T-cell (primary cell): ENCODE measurements around the gene TLR6. TPM values are rescaled to one million over a fixed set of nuclear protein-coding genes. Genes with fewer than 3 reads are reported as not detected.
"Not testable (repeated sequence)": the region's sequence is repeated elsewhere in the genome, so short reads cannot be mapped to it uniquely, and the experiment has no call there.

ENCODE experiments used
- ATAC-seq, 4 experiments: fragments of 200-7000 bp in 3 of 4; fragments of 150-1000 bp in 1 of 4; cut with Tn5 transposase; replicated peaks in 1 of 4; 1 replicate in 3 of 4; 2 replicates in 1 of 4; pipeline ENCODE4 v1.10.0; 2021; ENCODE audit warnings: moderate library complexity in 3 of 4, mild to moderate bottlenecking in 2 of 4, moderate number of reproducible peaks in 1 of 4
- CTCF ChIA-PET, 2 donors: fragments of 300-600 bp; sonication (Branson Sonifier 250); formaldehyde crosslinking; loops; one replicate each; lab custom pipeline; 2022; ENCODE audit warnings: antibody characterized with exemption in 2 of 2; lab: Charles Lee
- POLR2A ChIA-PET, 2 donors: fragments of 300-600 bp; sonication (Branson Sonifier 250); formaldehyde crosslinking; loops; one replicate each; lab custom pipeline; 2022; ENCODE audit warnings: antibody characterized with exemption in 2 of 2; lab: Charles Lee
- DNase-seq, 35 experiments: peaks; one replicate each; pipeline versions ENCODE4 v3.0.0 to v3.0.0-alpha.2; 2013 to 2023
- H3K27ac ChIP-seq: one replicate; pipeline ENCODE4 v1.5.1; 2013; ENCODE audit warnings: low read length
- H3K27me3 ChIP-seq, 2 experiments: replicated peaks in 1 of 2; 1 replicate in 1 of 2; 2 replicates in 1 of 2; pipeline versions ENCODE4 v1.6.1 to v1.7.0; 2013; ENCODE audit warnings: low read length in 1 of 2, mixed read lengths in 1 of 2; ENCODE audit not compliant: control insufficient read depth in 2 of 2, insufficient read depth in 2 of 2; ENCODE audit errors: extremely low read depth in 1 of 2
- H3K36me3 ChIP-seq, 2 donors: 1 replicate in 1 of 2; 2 replicates in 1 of 2; pipeline versions ENCODE4 v1.6.1 to v1.7.0; 2013; ENCODE audit warnings: low read length in 1 of 2; ENCODE audit not compliant: control insufficient read depth in 2 of 2, insufficient read depth in 1 of 2; ENCODE audit errors: extremely low read depth in 1 of 2
- H3K4me1 ChIP-seq, 2 experiments: 1 replicate in 1 of 2; 2 replicates in 1 of 2; pipeline versions ENCODE4 v1.6.1 to v1.7.0; 2013; ENCODE audit warnings: low read length in 2 of 2, mixed read lengths in 1 of 2; ENCODE audit not compliant: insufficient read depth in 2 of 2, control insufficient read depth in 1 of 2; ENCODE audit errors: extremely low read depth in 1 of 2
- H3K4me3 ChIP-seq, 2 donors: 1 replicate in 1 of 2; 2 replicates in 1 of 2; pipeline versions ENCODE4 v1.5.1 to v1.7.0; 2013; ENCODE audit warnings: mild to moderate bottlenecking in 2 of 2, low read length in 1 of 2, moderate library complexity in 1 of 2; ENCODE audit not compliant: control insufficient read depth in 1 of 2; ENCODE audit errors: extremely low read depth in 1 of 2
- H3K9me3 ChIP-seq: 2 replicates; pipeline ENCODE4 v1.7.0; 2013
- H3K27ac Mint-ChIP-seq, 2 donors: one replicate each; pipeline ENCODE4 v1.8.0; 2020 to 2021; ENCODE audit warnings: mild to moderate bottlenecking in 2 of 2, mixed read lengths in 2 of 2
- H3K27me3 Mint-ChIP-seq, 2 donors: one replicate each; pipeline ENCODE4 v1.8.0; 2021 to 2022; ENCODE audit warnings: mixed read lengths in 2 of 2
- H3K36me3 Mint-ChIP-seq: one replicate; pipeline ENCODE4 v1.8.0; 2021; ENCODE audit warnings: mixed read lengths
- H3K4me1 Mint-ChIP-seq, 3 donors: one replicate each; pipeline ENCODE4 v1.8.0; 2020 to 2022; ENCODE audit warnings: mixed read lengths in 3 of 3, mild to moderate bottlenecking in 1 of 3
- H3K4me3 Mint-ChIP-seq, 3 donors: one replicate each; pipeline ENCODE4 v1.8.0; 2020 to 2022; ENCODE audit warnings: mild to moderate bottlenecking in 3 of 3, mixed read lengths in 3 of 3, moderate library complexity in 3 of 3
- H3K9me3 Mint-ChIP-seq, 3 donors: one replicate each; pipeline ENCODE4 v1.8.0; 2020 to 2022; ENCODE audit warnings: mixed read lengths in 3 of 3
- WGBS: methylation state at CpG from one replicate; pipeline ENCODE4 v1.1.5; 2013; ENCODE audit warnings: missing lambda C conversion rate; ENCODE audit not compliant: insufficient coverage; 5-methylcytosine and 5-hydroxymethylcytosine counted together
- total RNA-seq, 35 experiments: library from RNA in 6 of 35; stranded (reverse) in 6 of 35; fragments of 120-200 nt in 1 of 35; gene quantifications; one replicate each; pipeline versions ENCODE4 v1.2.1 to v1.2.4 and lab custom pipeline; 2013 to 2026

The TLR6 gene
- total RNA-seq, 5 donors from 2014 or later (not counting 1 experiment from before 2014, with no cell fraction given): 2.3 to 7.7 (median 3.2) TPM

GRCh38 chr4:38780833-38781484, 75.7 kb downstream of the TLR6 start:
- ATAC-seq: no peak

GRCh38 chr4:38779790-38780189, 76.8 kb downstream of the TLR6 start:
- ChIA-PET CTCF (interaction anchor here (1.0 to 6.3 kb wide), 2 partner anchors 10 to 24 kb away, joined by 3 to 43 read pairs; partner anchors contain the start of gene TLR1 (in 1 of the 2)), POLR2A (no interaction called here)
- Histone ChIP-seq H3K4me1 (peaks cover 0 to 2% of the 10 kb centered on the region in 2 experiments), H3K27ac (no peak overlapping the region), H3K4me3 (no peak overlapping the region), H3K9me3 (no peaks in the 10 kb centered on the region), H3K27me3 (no peaks in the 10 kb centered on the region), H3K36me3 (no peaks in the 10 kb centered on the region)
- Mint-ChIP-seq H3K4me3 (no peak overlapping the region), H3K27me3 (peaks cover 0 to 2% of the 10 kb centered on the region in 2 donors), H3K27ac (no peak overlapping the region), H3K4me1 (peaks cover 3 to 6% (median 5%) of the 10 kb centered on the region in 3 donors), H3K36me3 (no peaks in the 10 kb centered on the region), H3K9me3 (no peaks in the 10 kb centered on the region)
- ATAC-seq (no peak), DNase-seq (no peak)
- WGBS: 98% methylated on average over 4 of the region's 5 CpGs

More at GRCh38 chr4:38780833-38781484, 75.7 kb downstream of the TLR6 start:
- no peaks in the 10 kb centered on the region for H3K27me3 ChIP-seq
- WGBS: no CpG with 5 or more reads among the region's 4 CpGs
- H3K9me3 ChIP-seq: no peaks in the 10 kb centered on the region
- no peak overlapping the region for H3K4me3 ChIP-seq
- no peak overlapping the region for H3K27ac Mint-ChIP-seq
- POLR2A ChIA-PET: interaction anchor here (0.5 to 0.7 kb wide), 3 partner anchors 13 to 1213 kb away, joined by 3 to 7 read pairs (median 4); no protein-coding TSS in a partner anchor
- H3K36me3 Mint-ChIP-seq: no peaks in the 10 kb centered on the region
- peaks cover 3 to 6% (median 5%) of the 10 kb centered on the region in 3 donors for H3K4me1 Mint-ChIP-seq
- CTCF ChIA-PET: interaction anchor here (0.6 to 6.3 kb wide), 15 partner anchors 9 to 784 kb away, joined by 3 to 43 read pairs (median 6); partner anchors contain the start of gene TLR1 (in 1 of the 2)
- H3K4me1 ChIP-seq: peaks cover 0 to 2% of the 10 kb centered on the region in 2 experiments
- H3K36me3 ChIP-seq: no peaks in the 10 kb centered on the region
- no peak overlapping the region for H3K27ac ChIP-seq
- no peak for DNase-seq
- no peaks in the 10 kb centered on the region for H3K27me3 Mint-ChIP-seq
- H3K4me3 Mint-ChIP-seq: no peak overlapping the region
- H3K9me3 Mint-ChIP-seq: no peaks in the 10 kb centered on the region

GRCh38 chr4:38777925-38778324, 78.7 kb downstream of the TLR6 start:
- H3K4me3 Mint-ChIP-seq, H3K36me3 ChIP-seq, H3K4me3 ChIP-seq, H3K27ac ChIP-seq, H3K27ac Mint-ChIP-seq, H3K9me3 Mint-ChIP-seq, H3K27me3 Mint-ChIP-seq, ATAC-seq, CTCF ChIA-PET, POLR2A ChIA-PET, H3K9me3 ChIP-seq, H3K4me1 ChIP-seq, H3K4me1 Mint-ChIP-seq, H3K27me3 ChIP-seq, H3K36me3 Mint-ChIP-seq, DNase-seq: not testable (repeated sequence)
- WGBS: no CpG with 5 or more reads among the region's 2 CpGs

- CTCF ChIA-PET: interaction anchor here in 1 of 2 donors (0.6 kb wide), 1 partner anchor 600 kb away, joined by 3 read pairs; no protein-coding TSS in a partner anchor
- H3K4me1 ChIP-seq: no peaks in the 10 kb centered on the region
- H3K9me3 Mint-ChIP-seq: peaks cover 4 to 9% (median 5%) of the 10 kb centered on the region in 3 donors
- H3K4me3 Mint-ChIP-seq: no peak overlapping the region
- POLR2A ChIA-PET: interaction anchor here in 1 of 2 donors (0.6 to 1.3 kb wide), 2 partner anchors 29 to 47 kb away, joined by 3 read pairs; partner anchors contain the start of gene TLR1
- no peaks in the 10 kb centered on the region for H3K36me3 ChIP-seq
- no peak overlapping the region for H3K27ac ChIP-seq
- H3K27ac Mint-ChIP-seq: no peak overlapping the region
- no peaks in the 10 kb centered on the region for H3K36me3 Mint-ChIP-seq
- ATAC-seq (no peak), DNase-seq (no peak)
- peaks cover 0 to 5% of the 10 kb centered on the region in 2 donors for H3K27me3 Mint-ChIP-seq
- no peaks in the 10 kb centered on the region for H3K4me1 Mint-ChIP-seq
- H3K27me3 ChIP-seq: peaks cover 0 to 2% of the 10 kb centered on the region in 2 experiments
- H3K4me3 ChIP-seq: no peak overlapping the region
- no CpG with 5 or more reads among the region's 2 CpGs for WGBS
- no peaks in the 10 kb centered on the region for H3K9me3 ChIP-seq
Observed at GRCh38 chr4:38775326-38775725, 81.3 kb downstream of the TLR6 start.

GRCh38 chr4:38774181-38774955, 82.2 kb downstream of the TLR6 start:
- CTCF ChIA-PET: interaction anchor here in 1 of 2 donors (3.5 kb wide), 1 partner anchor 8 kb away, joined by 16 read pairs; the partner anchor contains the start of gene TLR10
- ATAC-seq: no peak
- POLR2A ChIA-PET: interaction anchor here in 1 of 2 donors (1.3 kb wide), 1 partner anchor 30 kb away, joined by 3 read pairs; the partner anchor contains the start of gene TLR1

More at GRCh38 chr4:38774181-38774955, 82.2 kb downstream of the TLR6 start:
- H3K4me3 Mint-ChIP-seq: no peak overlapping the region
- WGBS: 100% methylated on average over 1 of the region's 8 CpGs
- no peak overlapping the region for H3K27ac Mint-ChIP-seq
- DNase-seq: no peak
- no peaks in the 10 kb centered on the region for H3K36me3 Mint-ChIP-seq
- Histone ChIP-seq H3K36me3 (no peaks in the 10 kb centered on the region), H3K4me1 (no peaks in the 10 kb centered on the region), H3K4me3 (no peak overlapping the region), H3K27me3 (peaks cover 0 to 2% of the 10 kb centered on the region in 2 experiments), H3K27ac (no peak overlapping the region), H3K9me3 (no peaks in the 10 kb centered on the region)
- H3K27me3 Mint-ChIP-seq: peaks cover 0 to 5% of the 10 kb centered on the region in 2 donors
- peaks cover 4 to 9% (median 5%) of the 10 kb centered on the region in 3 donors for H3K9me3 Mint-ChIP-seq
- H3K4me1 Mint-ChIP-seq: no peaks in the 10 kb centered on the region
